Thyroid gland (tissue), 4 donors: ENCODE measurements around the gene RHBDF1. TPM values are rescaled to one million over a fixed set of nuclear protein-coding genes. Genes with fewer than 3 reads are reported as not detected.
"Not testable (repeated sequence)": the region's sequence is repeated elsewhere in the genome, so short reads cannot be mapped to it uniquely, and the experiment has no call there.

Experiments
- DNase-seq, 2 donors: peaks; one replicate each; pipeline ENCODE4 v3.0.0-alpha.2; 2019
- H3K27ac ChIP-seq, 3 donors: fragments of 200-600 bp; sonication (generic); 1 replicate in 2 of 3; 2 replicates in 1 of 3; pipeline ENCODE4 v1.5.1; 2016 to 2019; ENCODE audit warnings: mild to moderate bottlenecking in 1 of 3, moderate library complexity in 1 of 3
- H3K27me3 ChIP-seq: fragments of 200-600 bp; sonication (generic); one replicate; pipeline ENCODE4 v1.5.1; 2019
- H3K36me3 ChIP-seq, 2 donors: fragments of 200-600 bp; sonication (generic); one replicate each; pipeline ENCODE4 v1.5.1; 2016 to 2019
- H3K4me1 ChIP-seq, 2 donors: fragments of 200-600 bp; sonication (generic); one replicate each; pipeline ENCODE4 v1.5.1; 2017 to 2019
- H3K4me3 ChIP-seq, 3 donors: fragments of 200-600 bp; sonication (generic); replicated peaks in 1 of 3; 1 replicate in 2 of 3; 2 replicates in 1 of 3; pipeline ENCODE4 v1.5.1; 2016; ENCODE audit warnings: mild to moderate bottlenecking in 1 of 3
- H3K9me3 ChIP-seq: fragments of 200-600 bp; sonication (generic); one replicate; pipeline ENCODE4 v1.5.1; 2017
- CTCF ChIP-seq, 6 experiments: fragments of 200-600 bp in 3 of 6; fragments of 450-650 bp in 3 of 6; sonication (generic) in 3 of 6; IDR thresholded peaks; one replicate each; pipeline ENCODE4 v1.5.1; 2016 to 2019; ENCODE audit warnings: antibody characterized with exemption in 6 of 6, mild to moderate bottlenecking in 2 of 6, inconsistent platforms in 1 of 6, moderate library complexity in 1 of 6
- POLR2A ChIP-seq, 2 donors: fragments of 450-650 bp; IDR thresholded peaks; one replicate each; pipeline ENCODE4 v1.6.1; 2017; ENCODE audit warnings: antibody characterized with exemption in 2 of 2, mild to moderate bottlenecking in 2 of 2, moderate library complexity in 1 of 2
- WGBS, 2 donors: methylation state at CpG; one replicate each; pipeline ENCODE4 v1.1.5; 2017; 5-methylcytosine and 5-hydroxymethylcytosine counted together
- intact Hi-C: fragments of 100-400 bp; cut with DNase I; formaldehyde crosslinking; loops from one replicate; pipeline ENCODE4 v1.15.1; 2023
- total RNA-seq, 4 donors: library from RNA; depleted of rRNA; stranded (reverse); fragments of >200 nt; gene quantifications; one replicate each; pipeline ENCODE4 v1.2.3, GENCODE V29; 2016

Gene RHBDF1
- total RNA-seq, 4 donors from 2014 or later = 20.4 to 35.4 (median 28.4) TPM

GRCh38 chr16:42069-42457 lies 30.4 kb downstream of the RHBDF1 start:
- H3K27ac ChIP-seq = no peak overlapping the region
- 90 to 91% methylated on average over 11 of the region's 11 CpGs for WGBS, 2 donors
- TF ChIP-seq CTCF (IDR thresholded peaks at IDR 0.05) (no peak), POLR2A (IDR thresholded peaks at IDR 0.05) (no peak)
- no peaks in the 10 kb centered on the region for H3K9me3 ChIP-seq
- intact Hi-C loops = no loop called here
- no peaks in the 10 kb centered on the region for H3K4me1 ChIP-seq
- H3K36me3 ChIP-seq = peaks cover 0 to 7% of the 10 kb centered on the region in 2 donors
- H3K27me3 ChIP-seq = no peaks in the 10 kb centered on the region
- DNase-seq = no peak
- H3K4me3 ChIP-seq = no peak overlapping the region

- no peak overlapping the region for H3K4me3 ChIP-seq
- no peak overlapping the region for H3K27ac ChIP-seq
- H3K27me3 ChIP-seq = no peaks in the 10 kb centered on the region
- peaks cover 0 to 6% of the 10 kb centered on the region in 2 donors for H3K36me3 ChIP-seq
- no peak for DNase-seq
- 91 to 94% methylated on average over 14 to 22 of the region's 22 CpGs for WGBS, 2 donors
- H3K9me3 ChIP-seq = no peaks in the 10 kb centered on the region
- intact Hi-C loops = no loop called here
- no peaks in the 10 kb centered on the region for H3K4me1 ChIP-seq
- TF ChIP-seq CTCF (IDR thresholded peaks at IDR 0.05) (no peak), POLR2A (IDR thresholded peaks at IDR 0.05) (no peak)
Observed at GRCh38 chr16:41439-42068, 30.9 kb downstream of the RHBDF1 start.

DNA sequence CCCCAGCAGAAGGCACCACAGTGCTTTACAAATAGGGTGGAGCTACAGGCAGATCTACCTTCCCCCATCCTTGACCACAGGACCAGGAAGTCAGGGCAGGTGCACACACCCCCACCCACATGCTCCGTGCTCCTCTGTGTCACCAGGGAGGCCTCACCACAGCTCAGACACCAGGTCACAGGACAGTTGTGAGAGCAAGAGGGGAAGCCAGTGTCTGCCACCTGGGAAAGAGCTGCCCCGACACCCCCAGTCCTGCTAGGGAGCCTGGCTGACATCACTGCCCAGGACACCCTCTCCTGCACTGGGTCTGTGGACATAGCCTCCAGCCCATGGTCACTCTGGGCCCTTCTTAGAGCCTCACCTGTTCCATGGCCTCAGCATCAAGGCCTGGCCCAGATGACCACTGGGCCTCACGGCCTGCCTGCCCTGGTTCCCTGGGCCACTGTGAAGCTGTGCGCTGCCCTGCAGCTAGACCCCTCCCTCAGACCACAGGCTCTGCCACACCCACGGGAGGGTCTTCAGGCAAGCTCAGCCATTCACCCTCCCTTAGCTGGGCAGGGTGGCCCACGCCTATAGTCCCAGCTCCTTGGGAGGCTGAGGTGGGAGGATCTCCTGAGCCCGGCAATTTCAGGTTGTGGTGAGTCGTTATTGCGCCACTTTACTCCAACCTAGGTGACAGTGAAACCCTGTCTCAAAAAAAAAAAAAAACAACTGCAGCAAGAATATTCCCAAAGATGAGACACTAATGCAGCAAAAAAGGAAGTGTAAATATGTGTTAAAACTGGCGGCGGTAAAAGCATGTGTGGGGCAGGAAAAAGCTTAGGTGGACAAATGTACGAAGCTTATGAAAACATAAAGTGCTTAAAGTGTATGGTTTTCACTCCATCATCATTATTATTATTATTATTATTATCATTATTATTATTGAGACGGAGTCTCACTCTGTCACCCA lies 33.2 kb downstream of the RHBDF1 start:
- 86 to 95% methylated on average over 9 to 12 of the region's 13 CpGs for WGBS, 2 donors
- intact Hi-C loops = no loop called here
- DNase-seq = no peak
- TF ChIP-seq POLR2A (IDR thresholded peaks at IDR 0.05) = no peak
- Histone ChIP-seq H3K36me3 (no peaks in the 10 kb centered on the region), H3K27ac (no peak overlapping the region), H3K27me3 (no peaks in the 10 kb centered on the region), H3K4me3 (no peak overlapping the region), H3K4me1 (no peaks in the 10 kb centered on the region), H3K9me3 (no peaks in the 10 kb centered on the region)

DNA sequence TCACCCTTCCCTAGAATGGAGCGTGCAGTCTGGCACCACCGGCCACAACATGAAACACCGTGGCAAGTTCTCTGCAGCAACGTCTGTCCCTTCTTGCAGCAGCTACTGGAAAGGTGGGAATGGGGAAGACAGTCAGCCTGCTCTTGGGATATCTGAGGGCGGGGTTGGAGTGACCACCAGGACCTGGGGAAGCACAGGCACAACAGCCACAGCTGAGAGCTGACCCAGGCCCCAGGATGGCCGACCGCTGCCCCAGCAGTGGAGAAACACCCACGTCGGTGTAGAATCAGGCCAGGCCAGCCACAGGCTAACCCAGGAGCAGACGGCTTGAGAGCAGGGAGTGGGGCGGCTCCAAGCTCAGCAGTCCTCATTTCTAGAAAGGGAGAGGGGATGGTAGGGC lies 34.2 kb downstream of the RHBDF1 start:
- DNase-seq, H3K4me3 ChIP-seq, H3K27ac ChIP-seq, intact Hi-C loops, H3K4me1 ChIP-seq, H3K9me3 ChIP-seq, H3K36me3 ChIP-seq, H3K27me3 ChIP-seq: not testable (repeated sequence)
- 65 to 94% methylated on average over 7 to 11 of the region's 11 CpGs for WGBS, 2 donors

- no peak for DNase-seq
- no peak for TF ChIP-seq CTCF (IDR thresholded peaks at IDR 0.05)
- TF ChIP-seq POLR2A (IDR thresholded peaks at IDR 0.05) = no peak
- intact Hi-C loops = no loop called here
Observed at GRCh38 chr16:37511-37910, 34.9 kb downstream of the RHBDF1 start.

More at GRCh38 chr16:37511-37910, 34.9 kb downstream of the RHBDF1 start:
- 96 to 98% methylated on average over 5 of the region's 5 CpGs for WGBS, 2 donors
- Histone ChIP-seq H3K4me1 (no peaks in the 10 kb centered on the region), H3K9me3 (no peaks in the 10 kb centered on the region), H3K4me3 (no peak overlapping the region), H3K36me3 (no peaks in the 10 kb centered on the region), H3K27ac (no peak overlapping the region), H3K27me3 (no peaks in the 10 kb centered on the region)
